DOHH2 (cell line): Measurements from ENCODE around the gene SLC8B1.

Experiments
- H3F3A ChIP-seq: fragments of 200-600 bp; sonication (generic), shearing (Covaris generic); 2 replicates; pipeline ENCODE4 v1.6.0; 2016; ENCODE audit warnings: antibody characterized with exemption, mild to moderate bottlenecking; ENCODE audit not compliant: control insufficient read depth, insufficient read depth
- H3K27ac ChIP-seq: fragments of 200-600 bp; sonication (generic); 2 replicates; pipeline ENCODE4 v1.5.1; 2014; ENCODE audit warnings: low read depth, mild to moderate bottlenecking, low read length, moderate library complexity
- H3K27me3 ChIP-seq: fragments of 200-600 bp; sonication (generic); 2 replicates; pipeline ENCODE4 v1.6.1; 2014; ENCODE audit warnings: mild to moderate bottlenecking, low read length, mixed read lengths; ENCODE audit not compliant: control insufficient read depth
- H3K36me3 ChIP-seq: fragments of 200-600 bp; sonication (generic); 2 replicates; pipeline ENCODE4 v1.6.1; 2014; ENCODE audit warnings: mild to moderate bottlenecking, low read length, moderate library complexity, mixed read lengths; ENCODE audit not compliant: control insufficient read depth
- H3K4me1 ChIP-seq: fragments of 200-600 bp; sonication (generic); 2 replicates; pipeline ENCODE4 v1.6.1; 2014; ENCODE audit warnings: mild to moderate bottlenecking, low read length, mixed read lengths; ENCODE audit not compliant: control insufficient read depth
- H3K4me2 ChIP-seq: fragments of 200-600 bp; sonication (generic); 2 replicates; pipeline ENCODE4 v1.6.0; 2014; ENCODE audit warnings: mild to moderate bottlenecking, low read length, moderate library complexity
- H3K4me3 ChIP-seq: fragments of 200-600 bp; sonication (generic); 2 replicates; pipeline ENCODE4 v1.5.1; 2014; ENCODE audit warnings: mild to moderate bottlenecking, low read length, mixed read lengths
- H3K79me2 ChIP-seq: fragments of 200-600 bp; sonication (generic); 2 replicates; pipeline ENCODE4 v1.6.1; 2014; ENCODE audit warnings: mild to moderate bottlenecking, low read length, mixed read lengths; ENCODE audit not compliant: control insufficient read depth
- H3K9me2 ChIP-seq: fragments of 200-600 bp; sonication (generic); replicated peaks from 2 replicates; pipeline ENCODE4 v1.6.1; 2014; ENCODE audit warnings: mild to moderate bottlenecking, low read length, mixed read lengths; ENCODE audit not compliant: control insufficient read depth
- H3K9me3 ChIP-seq: fragments of 200-600 bp; sonication (generic); 2 replicates; pipeline ENCODE4 v1.6.1; 2014; ENCODE audit warnings: antibody characterized with exemption, low read length, mixed read lengths; ENCODE audit not compliant: control insufficient read depth, insufficient read depth
- H4K20me1 ChIP-seq: fragments of 200-600 bp; sonication (generic); 2 replicates; pipeline ENCODE4 v1.6.0; 2014; ENCODE audit warnings: low read depth, mild to moderate bottlenecking, antibody characterized with exemption, low read length, moderate library complexity; ENCODE audit not compliant: control insufficient read depth, insufficient read depth
- CTCF ChIP-seq: fragments of 200-600 bp; sonication (generic); IDR thresholded peaks from one replicate; pipeline ENCODE4 v1.5.1; 2014; ENCODE audit warnings: antibody characterized with exemption, mild to moderate bottlenecking, low read depth, low read length; ENCODE audit not compliant: poor library complexity, severe bottlenecking
- EZH2phosphoT487 ChIP-seq: fragments of 200-600 bp; sonication (generic); IDR thresholded peaks from 2 replicates; pipeline ENCODE4 v1.6.1; 2017; ENCODE audit warnings: borderline replicate concordance, mild to moderate bottlenecking, antibody characterized with exemption, low read length, moderate library complexity, mixed read lengths

The SLC8B1 gene

GRCh38 chr12:113369391-113369985 lies 34.6 kb upstream of the SLC8B1 start:
- H3K4me3 ChIP-seq: no peak overlapping the region
- no peaks in the 10 kb centered on the region for H4K20me1 ChIP-seq
- H3K36me3 ChIP-seq: no peaks in the 10 kb centered on the region
- no peaks in the 10 kb centered on the region for H3F3A ChIP-seq
- H3K4me1 ChIP-seq: no peaks in the 10 kb centered on the region
- H3K4me2 ChIP-seq: no peak overlapping the region
- no peaks in the 10 kb centered on the region for H3K27me3 ChIP-seq
- H3K79me2 ChIP-seq: no peaks in the 10 kb centered on the region
- no peak overlapping the region for H3K27ac ChIP-seq
- TF ChIP-seq CTCF (no peak), EZH2phosphoT487 (no peak)
- H3K9me2 ChIP-seq: no peaks in the 10 kb centered on the region
- H3K9me3 ChIP-seq: no peaks in the 10 kb centered on the region

GRCh38 chr12:113368331-113368730 lies 33.4 kb upstream of the SLC8B1 start:
- no peak overlapping the region for H3K4me3 ChIP-seq
- no peak for TF ChIP-seq EZH2phosphoT487
- no peak for TF ChIP-seq CTCF
- no peak overlapping the region for H3K4me2 ChIP-seq
- H3K4me1 ChIP-seq: no peaks in the 10 kb centered on the region
- H3K36me3 ChIP-seq: no peaks in the 10 kb centered on the region
- no peak overlapping the region for H3K27ac ChIP-seq
- H3K9me3 ChIP-seq: no peaks in the 10 kb centered on the region
- H3K27me3 ChIP-seq: no peaks in the 10 kb centered on the region
- no peaks in the 10 kb centered on the region for H3F3A ChIP-seq
- H4K20me1 ChIP-seq: no peaks in the 10 kb centered on the region
- H3K9me2 ChIP-seq: no peaks in the 10 kb centered on the region
- H3K79me2 ChIP-seq: no peaks in the 10 kb centered on the region

- Histone ChIP-seq H3F3A (no peaks in the 10 kb centered on the region), H3K9me2 (no peaks in the 10 kb centered on the region), H3K36me3 (no peaks in the 10 kb centered on the region), H3K4me3 (no peak overlapping the region), H3K27me3 (no peaks in the 10 kb centered on the region), H3K4me2 (no peak overlapping the region), H3K4me1 (no peaks in the 10 kb centered on the region), H3K27ac (no peak overlapping the region), H3K79me2 (no peaks in the 10 kb centered on the region), H3K9me3 (no peaks in the 10 kb centered on the region), H4K20me1 (no peaks in the 10 kb centered on the region)
- TF ChIP-seq CTCF (no peak), EZH2phosphoT487 (no peak)
Measured at GRCh38 chr12:113366827-113367226, 31.9 kb upstream of the SLC8B1 start.
